Activated naive CD4-positive, alpha-beta T cell treated with anti-CD3 and anti-CD28 coated beads, Interleukin-2, amount 10 ng/mL, durations not matched to agents 7 days and 5 days (primary cell): ENCODE data around the gene OTUB2.
A peak's percentile ranks its signal among the peaks of the same experiment; 100 is the strongest.

Source experiments
- CTCF ChIA-PET: fragments of 350-600 bp; sonication (Branson Sonifier 250); formaldehyde crosslinking; loops from one replicate; lab custom pipeline; 2021; ENCODE audit warnings: antibody characterized with exemption; lab: Charles Lee
- DNase-seq: peaks from one replicate; pipeline ENCODE4 v3.0.0-alpha.2; 2020
- H3K27ac Mint-ChIP-seq: one replicate; pipeline ENCODE4 v1.8.0; 2021; ENCODE audit warnings: mild to moderate bottlenecking, moderate library complexity, mixed read lengths
- H3K27me3 Mint-ChIP-seq: one replicate; pipeline ENCODE4 v1.8.0; 2021; ENCODE audit warnings: mild to moderate bottlenecking, mixed read lengths
- H3K36me3 Mint-ChIP-seq: one replicate; pipeline ENCODE4 v1.8.0; 2021; ENCODE audit warnings: mixed read lengths
- H3K4me1 Mint-ChIP-seq: one replicate; pipeline ENCODE4 v1.8.0; 2021; ENCODE audit warnings: mixed read lengths
- H3K4me3 Mint-ChIP-seq: one replicate; pipeline ENCODE4 v1.8.0; 2021; ENCODE audit warnings: mild to moderate bottlenecking, moderate library complexity, mixed read lengths
- H3K9me3 Mint-ChIP-seq: one replicate; pipeline ENCODE4 v1.8.0; 2021; ENCODE audit warnings: mixed read lengths

The OTUB2 gene

GRCh38 chr14:94001016-94001415 is 25.1 kb upstream of the OTUB2 start:
- peaks cover 15% of the 10 kb centered on the region for H3K27me3 Mint-ChIP-seq
- no peak for DNase-seq

GRCh38 chr14:94001501-94002396 is 24.4 kb upstream of the OTUB2 start:
- Mint-ChIP-seq H3K27me3 (peaks cover 13% of the 10 kb centered on the region), H3K9me3 (no peaks in the 10 kb centered on the region), H3K27ac (peak overlapping the region; percentile 66), H3K4me3 (no peak overlapping the region), H3K36me3 (no peaks in the 10 kb centered on the region), H3K4me1 (peaks cover 48% of the 10 kb centered on the region)
- DNase-seq, result peak; percentile 67
- CTCF ChIA-PET, result interaction anchor here (0.8 to 7.9 kb wide), 20 partner anchors 8 to 66 kb away, joined by 3 to 186 read pairs (median 8); no protein-coding TSS in a partner anchor

More at GRCh38 chr14:94001016-94001415, 25.1 kb upstream of the OTUB2 start:
- no peak overlapping the region for H3K4me3 Mint-ChIP-seq
- peaks cover 46% of the 10 kb centered on the region for H3K4me1 Mint-ChIP-seq
- no peaks in the 10 kb centered on the region for H3K9me3 Mint-ChIP-seq
- no peaks in the 10 kb centered on the region for H3K36me3 Mint-ChIP-seq
- no peak overlapping the region for H3K27ac Mint-ChIP-seq
- CTCF ChIA-PET, result interaction anchor here (0.8 to 7.9 kb wide), 17 partner anchors 9 to 66 kb away, joined by 3 to 186 read pairs (median 8); no protein-coding TSS in a partner anchor

- CTCF ChIA-PET, result interaction anchor here (0.8 to 7.9 kb wide), 8 partner anchors 8 to 63 kb away, joined by 3 to 91 read pairs (median 5); no protein-coding TSS in a partner anchor
- Mint-ChIP-seq H3K4me1 (peaks cover 55% of the 10 kb centered on the region), H3K27ac (no peak overlapping the region), H3K27me3 (peaks cover 13% of the 10 kb centered on the region), H3K36me3 (no peaks in the 10 kb centered on the region), H3K9me3 (no peaks in the 10 kb centered on the region), H3K4me3 (no peak overlapping the region)
- DNase-seq, result no peak
Measured at GRCh38 chr14:94003397-94003796, 22.7 kb upstream of the OTUB2 start.

GRCh38 chr14:94004015-94004414 is 22.1 kb upstream of the OTUB2 start:
- Mint-ChIP-seq H3K27me3 (peaks cover 13% of the 10 kb centered on the region), H3K27ac (no peak overlapping the region)

GRCh38 chr14:94005324-94006073 is 20.6 kb upstream of the OTUB2 start:
- DNase-seq, result peak; percentile 46
- no peaks in the 10 kb centered on the region for H3K9me3 Mint-ChIP-seq
- H3K27ac Mint-ChIP-seq, result no peak overlapping the region
- peaks cover 1% of the 10 kb centered on the region for H3K36me3 Mint-ChIP-seq
- CTCF ChIA-PET, result interaction anchor here (0.7 to 7.9 kb wide), 13 partner anchors 10 to 134 kb away, joined by 3 to 91 read pairs (median 5); no protein-coding TSS in a partner anchor
- peaks cover 24% of the 10 kb centered on the region for H3K27me3 Mint-ChIP-seq
- peaks cover 69% of the 10 kb centered on the region for H3K4me1 Mint-ChIP-seq
- no peak overlapping the region for H3K4me3 Mint-ChIP-seq

More at GRCh38 chr14:94004015-94004414, 22.1 kb upstream of the OTUB2 start:
- Mint-ChIP-seq H3K9me3 (no peaks in the 10 kb centered on the region), H3K4me3 (no peak overlapping the region), H3K36me3 (no peaks in the 10 kb centered on the region), H3K4me1 (peaks cover 61% of the 10 kb centered on the region)
- CTCF ChIA-PET, result interaction anchor here (0.8 to 7.9 kb wide), 14 partner anchors 8 to 136 kb away, joined by 3 to 91 read pairs (median 5); no protein-coding TSS in a partner anchor
- DNase-seq, result no peak

- peak; percentile 53 for DNase-seq
- Mint-ChIP-seq H3K36me3 (peaks cover 1% of the 10 kb centered on the region), H3K4me3 (no peak overlapping the region), H3K9me3 (no peaks in the 10 kb centered on the region), H3K27ac (peak overlapping the region; percentile 80), H3K27me3 (peaks cover 32% of the 10 kb centered on the region), H3K4me1 (peaks cover 82% of the 10 kb centered on the region)
- CTCF ChIA-PET, result interaction anchor here (0.7 to 6.5 kb wide), 4 partner anchors 13 to 128 kb away, joined by 3 to 36 read pairs (median 4); no protein-coding TSS in a partner anchor
Measured at GRCh38 chr14:94008234-94008633, 17.9 kb upstream of the OTUB2 start.

GRCh38 chr14:94009767-94010166 is 16.4 kb upstream of the OTUB2 start:
- H3K27me3 Mint-ChIP-seq, result peaks cover 29% of the 10 kb centered on the region

GRCh38 chr14:94010625-94011024 is 15.5 kb upstream of the OTUB2 start:
- Mint-ChIP-seq H3K4me3 (no peak overlapping the region), H3K36me3 (peaks cover 3% of the 10 kb centered on the region), H3K9me3 (no peaks in the 10 kb centered on the region), H3K4me1 (peaks cover 81% of the 10 kb centered on the region), H3K27me3 (peaks cover 31% of the 10 kb centered on the region), H3K27ac (peak overlapping the region; percentile 4)
- CTCF ChIA-PET, result interaction anchor here (1.0 to 6.5 kb wide), 4 partner anchors 9 to 126 kb away, joined by 3 to 36 read pairs (median 8); no protein-coding TSS in a partner anchor
- DNase-seq, result no peak

More at GRCh38 chr14:94009767-94010166, 16.4 kb upstream of the OTUB2 start:
- no peaks in the 10 kb centered on the region for H3K9me3 Mint-ChIP-seq
- no peak overlapping the region for H3K4me3 Mint-ChIP-seq
- CTCF ChIA-PET, result interaction anchor here (1.5 to 6.5 kb wide), 5 partner anchors 9 to 72 kb away, joined by 4 to 36 read pairs (median 4); no protein-coding TSS in a partner anchor
- peaks cover 3% of the 10 kb centered on the region for H3K36me3 Mint-ChIP-seq
- H3K4me1 Mint-ChIP-seq, result peaks cover 86% of the 10 kb centered on the region
- H3K27ac Mint-ChIP-seq, result peak overlapping the region; percentile 55
- DNase-seq, result no peak

GRCh38 chr14:94011795-94012194 is 14.3 kb upstream of the OTUB2 start:
- H3K27me3 Mint-ChIP-seq, result peaks cover 42% of the 10 kb centered on the region
- H3K27ac Mint-ChIP-seq, result peak overlapping the region; percentile 87
- CTCF ChIA-PET, result interaction anchor here (0.7 to 6.5 kb wide), 7 partner anchors 9 to 125 kb away, joined by 3 to 36 read pairs (median 4); no protein-coding TSS in a partner anchor
- H3K4me1 Mint-ChIP-seq, result peaks cover 73% of the 10 kb centered on the region
- H3K36me3 Mint-ChIP-seq, result peaks cover 3% of the 10 kb centered on the region
- DNase-seq, result peak; percentile 59
- H3K9me3 Mint-ChIP-seq, result no peaks in the 10 kb centered on the region
- peak overlapping the region; percentile 32 for H3K4me3 Mint-ChIP-seq

- peaks cover 56% of the 10 kb centered on the region for H3K27me3 Mint-ChIP-seq
- no peak for DNase-seq
- CTCF ChIA-PET, result interaction anchor here (0.8 to 6.5 kb wide), 5 partner anchors 10 to 74 kb away, joined by 3 to 36 read pairs (median 3); no protein-coding TSS in a partner anchor
- H3K4me3 Mint-ChIP-seq, result no peak overlapping the region
- peaks cover 47% of the 10 kb centered on the region for H3K4me1 Mint-ChIP-seq
- H3K9me3 Mint-ChIP-seq, result no peaks in the 10 kb centered on the region
- no peak overlapping the region for H3K27ac Mint-ChIP-seq
- peaks cover 3% of the 10 kb centered on the region for H3K36me3 Mint-ChIP-seq
Measured at GRCh38 chr14:94014382-94014781, 11.8 kb upstream of the OTUB2 start.

GRCh38 chr14:94015223-94015622 is 10.9 kb upstream of the OTUB2 start:
- CTCF ChIA-PET, result interaction anchor here (0.9 to 1.5 kb wide), 3 partner anchors 10 to 40 kb away, joined by 3 to 4 read pairs (median 3); no protein-coding TSS in a partner anchor
- DNase-seq, result no peak
- no peaks in the 10 kb centered on the region for H3K9me3 Mint-ChIP-seq
- peaks cover 44% of the 10 kb centered on the region for H3K4me1 Mint-ChIP-seq
- peaks cover 1% of the 10 kb centered on the region for H3K36me3 Mint-ChIP-seq
- no peak overlapping the region for H3K4me3 Mint-ChIP-seq
- H3K27me3 Mint-ChIP-seq, result peaks cover 56% of the 10 kb centered on the region
- H3K27ac Mint-ChIP-seq, result no peak overlapping the region

GRCh38 chr14:94016446-94016976 is 9.6 kb upstream of the OTUB2 start:
- Mint-ChIP-seq H3K27ac (no peak overlapping the region), H3K36me3 (peaks cover 1% of the 10 kb centered on the region), H3K9me3 (no peaks in the 10 kb centered on the region), H3K4me1 (peaks cover 44% of the 10 kb centered on the region), H3K4me3 (no peak overlapping the region), H3K27me3 (peaks cover 58% of the 10 kb centered on the region)
- no peak for DNase-seq
- CTCF ChIA-PET, result interaction anchor here (0.9 to 1.0 kb wide), 2 partner anchors 12 to 21 kb away, joined by 3 read pairs; no protein-coding TSS in a partner anchor

- no peaks in the 10 kb centered on the region for H3K9me3 Mint-ChIP-seq
- CTCF ChIA-PET, result interaction anchor here (1.2 to 1.4 kb wide), 3 partner anchors 14 to 78 kb away, joined by 3 to 4 read pairs (median 3); no protein-coding TSS in a partner anchor
- H3K27ac Mint-ChIP-seq, result no peak overlapping the region
- DNase-seq, result no peak
- peaks cover 62% of the 10 kb centered on the region for H3K27me3 Mint-ChIP-seq
- H3K4me1 Mint-ChIP-seq, result peaks cover 45% of the 10 kb centered on the region
- H3K4me3 Mint-ChIP-seq, result no peak overlapping the region
- H3K36me3 Mint-ChIP-seq, result peaks cover under 1% of the 10 kb centered on the region
Measured at GRCh38 chr14:94018308-94018707, 7.8 kb upstream of the OTUB2 start.
